Endothelial cell of umbilical vein (primary cell): ENCODE results near the gene REL. TPM values are rescaled to one million over a fixed set of nuclear protein-coding genes. Genes with fewer than 3 reads are reported as not detected.

Source experiments
- BruUV-seq: library from RNA; stranded (reverse); fragments of 400-500 nt; replicated peaks from 2 replicates; lab custom pipeline; 2021; lab: Mats Ljungman, UMichigan
- CTCF ChIA-PET: fragments of 300-600, 350-600 bp; sonication (Branson Sonifier 250); formaldehyde crosslinking; loops from one replicate; lab custom pipeline; 2021; ENCODE audit warnings: antibody characterized with exemption, inconsistent platforms; lab: Charles Lee
- POLR2A ChIA-PET: fragments of 300-600, 350-600 bp; sonication (Branson Sonifier 250); formaldehyde crosslinking; loops from one replicate; lab custom pipeline; 2021; ENCODE audit warnings: antibody characterized with exemption, inconsistent platforms; lab: Charles Lee
- DNase-seq: peaks from one replicate; pipeline ENCODE4 v3.0.0-alpha.2; 2011; ENCODE audit warnings: low read depth, low spot score
- FAIRE-seq: peaks from 2 replicates; lab custom pipeline; 2011; peaks lifted over from hg19 to GRCh38; lab: Jason Lieb, UNC
- H2AFZ ChIP-seq: 2 replicates; pipeline ENCODE4 v1.6.0; 2012; ENCODE audit warnings: low read depth, low read length, control low read depth, inconsistent platforms
- H3K27ac ChIP-seq: 2 replicates; pipeline ENCODE4 v1.5.1; 2011; ENCODE audit warnings: low read depth, mild to moderate bottlenecking, control low read depth, low read length, moderate library complexity; ENCODE audit not compliant: insufficient read depth
- H3K27me3 ChIP-seq, 2 experiments: 2 replicates each; pipeline versions ENCODE4 v1.6.0 to v1.6.1; 2011; ENCODE audit warnings: low read length in 2 of 2, mixed read lengths in 1 of 2; ENCODE audit not compliant: control insufficient read depth in 2 of 2, insufficient read depth in 2 of 2
- H3K36me3 ChIP-seq, 2 experiments: 2 replicates in 1 of 2; 3 replicates in 1 of 2; pipeline ENCODE4 v1.5.1; 2011; ENCODE audit warnings: low read length in 2 of 2, mild to moderate bottlenecking in 1 of 2, moderate library complexity in 1 of 2; ENCODE audit not compliant: control insufficient read depth in 2 of 2, insufficient read depth in 2 of 2; ENCODE audit errors: extremely low read depth in 1 of 2
- H3K4me1 ChIP-seq: 3 replicates; pipeline ENCODE4 v1.5.1; 2011; ENCODE audit warnings: mild to moderate bottlenecking, low read length; ENCODE audit not compliant: control insufficient read depth, insufficient read depth; ENCODE audit errors: extremely low read depth
- H3K4me2 ChIP-seq: 2 replicates; pipeline ENCODE4 v1.6.1; 2011; ENCODE audit warnings: low read length, control low read depth, mixed read lengths; ENCODE audit not compliant: insufficient read depth
- H3K4me3 ChIP-seq, 3 experiments: fragments of 200-600 bp in 1 of 3; sonication (generic), shearing (Covaris generic) in 1 of 3; replicated peaks in 1 of 3; 2 replicates each; pipeline ENCODE4 v1.5.1; 2011 to 2016; ENCODE audit warnings: control low read depth in 3 of 3, low read length in 3 of 3, mild to moderate bottlenecking in 2 of 3, inconsistent platforms in 1 of 3, low read depth in 1 of 3, moderate library complexity in 1 of 3; ENCODE audit not compliant: insufficient read depth in 1 of 3
- H3K79me2 ChIP-seq: 2 replicates; pipeline ENCODE4 v1.6.0; 2012; ENCODE audit warnings: low read length, inconsistent platforms; ENCODE audit not compliant: control insufficient read depth, insufficient read depth
- H3K9ac ChIP-seq: replicated peaks from 2 replicates; pipeline ENCODE3; 2011; ENCODE audit warnings: low read length, control low read depth; ENCODE audit not compliant: insufficient read depth; ENCODE audit errors: extremely low read depth
- H3K9me1 ChIP-seq: replicated peaks from 3 replicates; pipeline ENCODE4 v1.6.0; 2011; ENCODE audit warnings: mild to moderate bottlenecking, low read length; ENCODE audit not compliant: control insufficient read depth, insufficient read depth; ENCODE audit errors: extremely low read depth
- H3K9me3 ChIP-seq: replicated peaks from 2 replicates; pipeline ENCODE4 v1.5.1; 2012; ENCODE audit warnings: low read length, inconsistent platforms; ENCODE audit not compliant: control insufficient read depth, insufficient read depth
- H4K20me1 ChIP-seq: replicated peaks from 2 replicates; pipeline ENCODE3; 2011; ENCODE audit warnings: mild to moderate bottlenecking, low read length; ENCODE audit not compliant: control insufficient read depth, insufficient read depth; ENCODE audit errors: extremely low read depth
- CTCF ChIP-seq, 2 donors: IDR thresholded peaks; 1 replicate in 1 of 2; 2 replicates in 1 of 2; pipeline ENCODE4 v1.5.1; 2011; ENCODE audit warnings: low read length in 2 of 2, mild to moderate bottlenecking in 2 of 2, moderate library complexity in 2 of 2, control low read depth in 1 of 2, inconsistent platforms in 1 of 2, low read depth in 1 of 2; ENCODE audit not compliant: insufficient read depth in 1 of 2; ENCODE audit errors: extremely low read depth in 1 of 2
- EZH2 ChIP-seq: IDR thresholded peaks from 2 replicates; pipeline ENCODE4 v1.6.1; 2012; ENCODE audit warnings: borderline replicate concordance, low read depth, mild to moderate bottlenecking, moderate library complexity, low read length, inconsistent platforms; ENCODE audit not compliant: severe bottlenecking
- FOS ChIP-seq: IDR thresholded peaks from 2 replicates; pipeline ENCODE4 v1.6.1; 2011; ENCODE audit warnings: mild to moderate bottlenecking, low read length, moderate library complexity, borderline replicate concordance; ENCODE audit not compliant: insufficient read depth
- GATA2 ChIP-seq: IDR thresholded peaks from 2 replicates; pipeline ENCODE4 v1.7.0; 2011; ENCODE audit warnings: low read depth, mild to moderate bottlenecking, moderate library complexity, mixed read lengths, low read length; ENCODE audit not compliant: insufficient read length, insufficient read depth
- JUN ChIP-seq: IDR thresholded peaks from 2 replicates; pipeline ENCODE4 v1.6.1; 2011; ENCODE audit warnings: borderline replicate concordance, low read depth; ENCODE audit not compliant: insufficient read length, insufficient read depth
- MYC ChIP-seq: IDR thresholded peaks from one replicate; pipeline ENCODE4 v1.6.1; 2011; ENCODE audit warnings: mild to moderate bottlenecking, low read depth, low read length
- POLR2A ChIP-seq: IDR thresholded peaks from 2 replicates; pipeline ENCODE4 v1.6.1; 2012; ENCODE audit warnings: low read depth, mild to moderate bottlenecking, control low read depth, low read length
- POLR2AphosphoS5 ChIP-seq: IDR thresholded peaks from 2 replicates; pipeline ENCODE4 v1.6.1; 2012; ENCODE audit warnings: low read depth, mild to moderate bottlenecking, control low read depth, low read length, moderate library complexity; ENCODE audit not compliant: insufficient read depth
- dilution Hi-C: fragments of 300-500 bp; cut with MboI; formaldehyde crosslinking; loops from one replicate; pipeline ENCODE4 v1.15.0; 2019; ENCODE audit warnings: low sequenced_read_pairs; ENCODE audit not compliant: extremely low pct_ligation_motif_present
- intact Hi-C: fragments of 100-400 bp; cut with micrococcal nuclease; formaldehyde crosslinking; loops from one replicate; pipeline ENCODE4 v1.10.0; 2022
- polyA plus RNA-seq, 4 experiments: library from polyadenylated mRNA; depleted of rRNA in 3 of 4; stranded (reverse) in 3 of 4; unstranded in 1 of 4; fragments of >200 nt; gene quantifications; 2 replicates each; pipeline versions ENCODE4 v1.2.1 to v1.2.3, GENCODE V29; 2011 to 2012; ENCODE audit warnings: missing spikeins in 1 of 4
- total RNA-seq: library from RNA; stranded (reverse); gene quantifications from 2 replicates; pipeline ENCODE4 v1.2.3, GENCODE V29; 2021
- TF ChIP-seq, protein P1 (sequence below): IDR thresholded peaks from 2 replicates; pipeline ENCODE4 v1.6.1; 2011; ENCODE audit not compliant: insufficient read depth, insufficient read length

REL gene
- total and polyA plus RNA-seq, 2 donors (not counting 3 experiments of a cell fraction or from before 2014, with no cell fraction given) = 3.5 to 12.8 TPM

- Histone ChIP-seq H3K79me2 (no peaks in the 10 kb centered on the region), H3K27ac (no peak overlapping the region), H3K36me3 (no peaks in the 10 kb centered on the region), H3K4me2 (no peak overlapping the region), H3K4me3 (no peak overlapping the region), H3K9ac (no peak overlapping the region), H3K9me3 (no peaks in the 10 kb centered on the region), H3K4me1 (no peaks in the 10 kb centered on the region), H4K20me1 (no peaks in the 10 kb centered on the region), H3K27me3 (peaks cover 28 to 44% of the 10 kb centered on the region in 2 experiments), H3K9me1 (no peaks in the 10 kb centered on the region), H2AFZ (no peak overlapping the region)
- intact Hi-C loops = no loop called here
- ChIA-PET CTCF (interaction anchor here (0.8 to 2.9 kb wide), 3 partner anchors 14 to 167 kb away, joined by 3 to 8 read pairs (median 3); no protein-coding TSS in a partner anchor), POLR2A (no interaction called here)
- TF ChIP-seq EZH2 = no peak
- no peak for TF ChIP-seq GATA2
- no peak for TF ChIP-seq CTCF (IDR thresholded peaks at IDR 0.05; ENCODE audit: extremely low read depth in 1 of 2, insufficient read depth in 1 of 2, low read depth in 1 of 2, low read length in 2 of 2)
- TF ChIP-seq FOS = no peak
- TF ChIP-seq JUN = no peak
- no peak for TF ChIP-seq POLR2AphosphoS5
- TF ChIP-seq, protein P1, sequence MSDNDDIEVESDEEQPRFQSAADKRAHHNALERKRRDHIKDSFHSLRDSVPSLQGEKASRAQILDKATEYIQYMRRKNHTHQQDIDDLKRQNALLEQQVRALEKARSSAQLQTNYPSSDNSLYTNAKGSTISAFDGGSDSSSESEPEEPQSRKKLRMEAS = no peak
- no peak for TF ChIP-seq MYC
- no peak for TF ChIP-seq POLR2A
- DNase-seq (no peak), FAIRE-seq (no peak)
- dilution Hi-C loops = no loop called here
- BruUV-seq = no TSS peak
Observed at GRCh38 chr2:60831921-60832320, 49.5 kb upstream of the REL start.
